ENCODE data around the gene ELMOD3.
"Not testable (repeated sequence)": the region's sequence is repeated elsewhere in the genome, so short reads cannot be mapped to it uniquely, and the experiment has no call there.

The ELMOD3 gene

GRCh38 chr2:85380048-85380447 is 25.5 kb downstream of the ELMOD3 start:
- no peak overlapping the region for H3K4me3 ChIP-seq (ENCODE audit: low read length)
- no peak for TF ChIP-seq CTCF (conservative IDR thresholded peaks at IDR 0.05; ENCODE audit: low read length)
- no peak for DNase-seq (ENCODE audit: low read depth)

GRCh38 chr2:85383151-85383550 is 28.6 kb downstream of the ELMOD3 start:
- not testable (repeated sequence) for H3K4me3 ChIP-seq (ENCODE audit: low read length)
- peak; percentile 44 for DNase-seq (ENCODE audit: low read depth)

- H3K4me3 ChIP-seq (ENCODE audit: low read length) = no peak overlapping the region
- no peak for TF ChIP-seq CTCF (conservative IDR thresholded peaks at IDR 0.05; ENCODE audit: low read length)
- DNase-seq (ENCODE audit: low read depth) = no peak
Observed at GRCh38 chr2:85383850-85384249, 29.3 kb downstream of the ELMOD3 start.

- DNase-seq (ENCODE audit: low read depth) = no peak
- no peak for TF ChIP-seq CTCF (conservative IDR thresholded peaks at IDR 0.05; ENCODE audit: low read length)
Observed at GRCh38 chr2:85385746-85386145, 31.2 kb downstream of the ELMOD3 start.

GRCh38 chr2:85387754-85388153 is 33.2 kb downstream of the ELMOD3 start:
- no peak overlapping the region for H3K4me3 ChIP-seq (ENCODE audit: low read length)
- no peak for TF ChIP-seq CTCF (conservative IDR thresholded peaks at IDR 0.05; ENCODE audit: low read length)
- no peak for DNase-seq (ENCODE audit: low read depth)

More at GRCh38 chr2:85385746-85386145, 31.2 kb downstream of the ELMOD3 start:
- no peak overlapping the region for H3K4me3 ChIP-seq (ENCODE audit: low read length)

GRCh38 chr2:85388878-85389538 is 34.4 kb downstream of the ELMOD3 start:
- TF ChIP-seq CTCF (conservative IDR thresholded peaks at IDR 0.05; ENCODE audit: low read length) = no peak
- DNase-seq (ENCODE audit: low read depth) = no peak
- no peak overlapping the region for H3K4me3 ChIP-seq (ENCODE audit: low read length)

GRCh38 chr2:85390941-85391669 is 36.5 kb downstream of the ELMOD3 start:
- TF ChIP-seq CTCF (conservative IDR thresholded peaks at IDR 0.05; ENCODE audit: low read length) = peak; percentile 69

More at GRCh38 chr2:85390941-85391669, 36.5 kb downstream of the ELMOD3 start:
- no peak overlapping the region for H3K4me3 ChIP-seq (ENCODE audit: low read length)
- DNase-seq (ENCODE audit: low read depth) = peak; percentile 33

All from AG10803 (cell line).